ENCODE results near the gene MPHOSPH9.
"Not testable (repeated sequence)": the region's sequence is repeated elsewhere in the genome, so short reads cannot be mapped to it uniquely, and the experiment has no call there.

MPHOSPH9 gene

DNA sequence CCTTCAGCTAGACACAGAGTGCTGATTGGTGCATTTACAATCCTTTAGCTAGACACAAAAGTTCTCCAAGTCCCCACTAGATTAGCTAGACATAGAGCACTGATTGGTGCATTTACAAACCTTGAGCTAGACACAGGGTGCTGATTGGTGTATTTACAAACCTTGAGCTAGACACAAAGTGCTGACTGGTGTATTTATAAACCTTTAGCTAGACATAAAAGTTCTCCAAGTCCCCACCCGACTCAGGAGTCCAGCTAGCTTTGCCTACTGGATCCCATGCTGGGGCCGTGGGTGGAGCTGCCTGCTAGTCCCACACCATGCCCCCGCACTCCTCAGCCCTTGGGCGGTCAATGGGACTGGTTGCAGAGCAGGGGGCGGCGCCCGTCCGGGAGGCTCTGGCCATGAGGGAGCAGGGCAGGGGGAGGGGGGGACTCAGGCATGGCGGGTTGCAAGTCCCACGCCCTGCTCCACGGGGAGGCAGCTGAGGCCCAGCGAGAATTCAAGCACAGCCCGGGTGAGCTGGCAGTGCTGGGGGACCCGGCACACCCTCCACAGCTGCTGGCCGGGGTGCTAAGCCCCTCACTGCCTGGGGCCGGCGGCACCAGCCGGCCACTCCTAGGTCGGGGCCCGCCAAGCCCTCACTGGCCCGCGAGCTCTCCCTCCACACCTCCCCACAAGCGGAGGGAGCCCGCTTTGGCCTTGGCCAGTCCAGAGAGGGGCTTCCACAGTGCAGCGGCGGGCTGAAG lies 16.2 kb upstream of the MPHOSPH9 start:
- H3K27ac Mint-ChIP-seq; DNase-seq (ENCODE audit: low spot score); H3K4me3 Mint-ChIP-seq; H3K27me3 Mint-ChIP-seq (ENCODE audit: low read depth); H3K9me3 Mint-ChIP-seq: not testable (repeated sequence)
- H3K36me3 Mint-ChIP-seq (ENCODE audit: low read depth) = peaks cover 41% of the 10 kb centered on the region
- H3K4me1 Mint-ChIP-seq (ENCODE audit: low read depth) = peaks cover 28% of the 10 kb centered on the region

DNA sequence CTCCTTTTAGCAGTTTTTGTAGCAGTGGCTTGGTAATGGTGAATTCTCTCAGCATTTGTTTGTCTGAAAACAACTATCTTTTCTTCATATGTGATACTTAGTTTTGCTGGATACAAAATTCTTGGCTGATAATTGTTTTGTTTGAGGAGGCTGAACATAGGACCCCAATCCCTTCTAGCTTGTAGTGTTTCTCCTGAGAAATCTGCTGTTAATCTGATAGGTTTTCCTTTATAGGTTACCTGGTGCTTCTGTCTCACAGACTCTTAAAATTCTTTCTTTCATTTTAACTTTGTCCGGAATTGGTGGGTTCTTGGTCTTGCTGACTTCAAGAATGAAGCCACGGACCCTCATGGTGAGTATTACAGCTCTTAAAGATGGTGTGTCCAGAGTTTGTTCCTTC lies 15.2 kb upstream of the MPHOSPH9 start:
- H3K27ac Mint-ChIP-seq = peak overlapping the region; percentile 23
- peaks cover 39% of the 10 kb centered on the region for H3K36me3 Mint-ChIP-seq (ENCODE audit: low read depth)
- not testable (repeated sequence) for DNase-seq (ENCODE audit: low spot score); H3K27me3 Mint-ChIP-seq (ENCODE audit: low read depth); H3K4me3 Mint-ChIP-seq; H3K9me3 Mint-ChIP-seq
- peaks cover 30% of the 10 kb centered on the region for H3K4me1 Mint-ChIP-seq (ENCODE audit: low read depth)

DNA sequence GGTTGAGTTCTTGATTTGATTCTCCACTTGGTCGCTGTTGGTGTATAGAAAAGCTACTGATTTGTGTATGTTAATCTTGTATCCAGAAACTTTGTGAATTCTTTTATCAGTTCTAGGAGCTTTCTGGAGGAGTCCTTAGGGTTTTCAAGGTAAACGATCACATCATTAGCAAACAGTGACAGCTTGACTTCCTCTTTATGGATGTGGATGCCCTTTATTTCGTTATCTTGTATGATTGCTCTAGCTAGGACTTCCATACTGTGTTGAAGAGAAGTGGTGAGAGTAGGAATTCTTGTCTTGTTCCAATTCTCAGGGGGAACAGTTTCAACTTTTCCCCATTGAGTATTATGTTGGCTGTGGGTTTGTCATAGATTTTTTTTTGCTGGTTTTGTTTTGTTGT lies 12.7 kb upstream of the MPHOSPH9 start:
- Mint-ChIP-seq H3K27ac (peak overlapping the region; percentile 3), H3K27me3 (ENCODE audit: low read depth) (no peaks in the 10 kb centered on the region), H3K9me3 (peaks cover 3% of the 10 kb centered on the region), H3K4me1 (ENCODE audit: low read depth) (peaks cover 40% of the 10 kb centered on the region), H3K4me3 (no peak overlapping the region), H3K36me3 (ENCODE audit: low read depth) (peaks cover 48% of the 10 kb centered on the region)
- no peak for DNase-seq (ENCODE audit: low spot score)

DNA sequence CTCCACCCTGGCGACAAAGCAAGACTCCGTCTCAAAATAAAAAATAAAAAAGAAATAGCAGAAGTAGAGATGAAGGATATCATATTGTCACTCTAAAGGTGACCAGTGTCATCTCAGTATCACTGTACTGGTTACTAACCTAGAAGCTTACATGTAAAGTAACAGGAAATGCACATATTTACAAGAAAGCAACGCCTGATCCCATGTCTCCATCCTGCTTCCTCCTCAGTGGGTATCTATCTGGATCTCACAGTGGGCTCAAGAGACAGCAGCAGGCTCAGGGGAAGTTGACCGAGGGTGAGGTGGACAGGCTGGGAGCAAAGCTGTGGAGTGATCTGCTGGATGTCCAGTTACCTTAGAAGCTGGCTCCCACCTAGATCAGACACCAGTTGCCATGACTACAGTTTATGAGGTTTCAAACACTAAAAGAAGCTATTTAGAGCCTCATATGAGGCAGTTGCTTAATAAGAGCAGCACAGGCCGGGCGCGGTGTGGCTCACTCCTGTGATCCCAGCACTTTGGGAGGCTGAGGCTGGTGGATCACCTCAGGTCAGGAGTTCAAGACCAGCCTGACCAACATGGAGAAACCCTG lies 10.8 kb upstream of the MPHOSPH9 start:
- H3K27me3 Mint-ChIP-seq (ENCODE audit: low read depth) = no peaks in the 10 kb centered on the region
- H3K9me3 Mint-ChIP-seq = peaks cover 3% of the 10 kb centered on the region
- H3K4me1 Mint-ChIP-seq (ENCODE audit: low read depth) = peaks cover 33% of the 10 kb centered on the region
- peak overlapping the region; percentile 69 for H3K27ac Mint-ChIP-seq
- no peak overlapping the region for H3K4me3 Mint-ChIP-seq
- no peak for DNase-seq (ENCODE audit: low spot score)
- peaks cover 42% of the 10 kb centered on the region for H3K36me3 Mint-ChIP-seq (ENCODE audit: low read depth)

DNA sequence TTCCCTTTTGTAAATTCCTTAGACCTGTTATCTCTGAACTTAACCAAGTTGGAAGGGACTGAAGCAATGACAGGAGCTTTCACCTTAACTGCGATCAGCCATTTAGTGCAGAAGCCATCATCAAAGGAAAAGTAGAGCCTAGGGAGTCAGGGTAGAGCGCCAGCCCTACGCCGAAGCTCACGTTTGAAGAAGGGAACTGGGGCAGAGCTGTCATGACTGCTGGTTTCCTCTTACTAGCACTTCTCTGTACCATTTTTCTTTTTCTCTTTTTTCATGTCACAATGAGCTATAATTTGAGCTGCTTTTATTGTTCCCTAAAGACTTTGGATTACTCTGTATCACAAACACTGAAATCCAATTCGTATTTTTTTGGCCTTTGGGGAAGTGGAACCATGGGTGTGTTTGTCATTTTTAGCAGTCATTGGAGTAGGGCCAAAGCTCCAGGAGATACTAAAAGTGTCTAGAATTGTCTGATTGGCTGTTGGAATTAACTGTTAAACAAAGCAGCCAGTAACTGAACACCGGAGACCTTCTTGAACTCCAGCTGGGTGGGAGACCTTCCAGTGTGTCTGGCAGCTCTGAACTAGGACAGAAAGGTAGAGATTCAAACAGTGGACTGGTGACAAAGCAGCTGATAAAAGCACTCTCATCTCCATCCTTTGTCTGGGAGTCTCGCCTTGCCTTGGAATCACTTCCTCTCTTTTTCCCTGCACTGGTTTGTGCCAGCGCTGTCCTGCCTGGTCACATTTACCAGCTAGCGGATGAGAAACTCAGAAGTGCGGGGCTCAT lies 9.4 kb upstream of the MPHOSPH9 start:
- no peak for DNase-seq (ENCODE audit: low spot score)
- H3K9me3 Mint-ChIP-seq = no peaks in the 10 kb centered on the region
- peak overlapping the region; percentile 31 for H3K27ac Mint-ChIP-seq
- peaks cover 36% of the 10 kb centered on the region for H3K4me1 Mint-ChIP-seq (ENCODE audit: low read depth)
- H3K36me3 Mint-ChIP-seq (ENCODE audit: low read depth) = peaks cover 32% of the 10 kb centered on the region
- H3K4me3 Mint-ChIP-seq = no peak overlapping the region
- no peaks in the 10 kb centered on the region for H3K27me3 Mint-ChIP-seq (ENCODE audit: low read depth)

DNA sequence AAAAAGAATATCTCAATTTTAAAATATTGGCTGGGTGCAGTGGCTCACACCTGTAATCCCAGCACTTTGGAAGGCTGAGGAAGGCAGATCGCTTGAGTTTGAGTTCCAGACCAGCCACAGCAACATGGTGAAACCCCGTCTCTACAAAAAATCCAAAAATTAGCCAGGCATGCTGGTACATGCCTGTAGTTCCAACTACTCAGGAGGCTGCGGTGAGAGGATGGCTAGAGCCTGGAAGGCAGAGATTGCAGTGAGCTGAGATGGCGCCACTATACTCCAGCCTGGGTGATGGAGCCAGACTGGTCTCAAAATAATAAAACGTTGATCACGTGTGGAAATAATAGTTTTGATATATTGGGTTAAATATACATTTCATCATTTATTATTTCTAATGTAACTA lies 6.0 kb upstream of the MPHOSPH9 start:
- Mint-ChIP-seq H3K36me3 (ENCODE audit: low read depth) (peaks cover 28% of the 10 kb centered on the region), H3K4me3 (no peak overlapping the region), H3K4me1 (ENCODE audit: low read depth) (peaks cover 42% of the 10 kb centered on the region), H3K27me3 (ENCODE audit: low read depth) (no peaks in the 10 kb centered on the region), H3K9me3 (no peaks in the 10 kb centered on the region), H3K27ac (no peak overlapping the region)
- DNase-seq (ENCODE audit: low spot score) = no peak

DNA sequence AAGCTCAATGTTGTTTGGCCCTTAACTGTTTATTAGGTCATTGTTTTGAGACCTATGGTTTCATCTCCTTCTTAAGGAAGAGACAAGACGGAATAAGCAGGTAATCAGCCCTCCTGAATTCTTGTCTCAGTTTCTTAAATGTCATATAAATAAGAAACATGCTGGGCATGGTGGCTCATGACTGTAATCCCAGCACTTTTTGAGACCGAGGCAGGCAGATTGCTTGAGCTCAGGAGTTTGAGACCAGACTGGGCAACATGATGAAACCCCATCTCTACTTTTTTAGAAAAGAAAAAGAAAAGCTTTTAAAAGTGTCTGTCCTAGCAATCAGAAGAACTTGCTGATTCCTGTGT lies 5.4 kb upstream of the MPHOSPH9 start:
- H3K9me3 Mint-ChIP-seq = no peaks in the 10 kb centered on the region
- H3K36me3 Mint-ChIP-seq (ENCODE audit: low read depth) = peaks cover 28% of the 10 kb centered on the region
- H3K27ac Mint-ChIP-seq = peak overlapping the region; percentile 89
- H3K4me3 Mint-ChIP-seq = peak overlapping the region; percentile 75
- DNase-seq (ENCODE audit: low spot score) = no peak
- no peaks in the 10 kb centered on the region for H3K27me3 Mint-ChIP-seq (ENCODE audit: low read depth)
- H3K4me1 Mint-ChIP-seq (ENCODE audit: low read depth) = peaks cover 41% of the 10 kb centered on the region

DNA sequence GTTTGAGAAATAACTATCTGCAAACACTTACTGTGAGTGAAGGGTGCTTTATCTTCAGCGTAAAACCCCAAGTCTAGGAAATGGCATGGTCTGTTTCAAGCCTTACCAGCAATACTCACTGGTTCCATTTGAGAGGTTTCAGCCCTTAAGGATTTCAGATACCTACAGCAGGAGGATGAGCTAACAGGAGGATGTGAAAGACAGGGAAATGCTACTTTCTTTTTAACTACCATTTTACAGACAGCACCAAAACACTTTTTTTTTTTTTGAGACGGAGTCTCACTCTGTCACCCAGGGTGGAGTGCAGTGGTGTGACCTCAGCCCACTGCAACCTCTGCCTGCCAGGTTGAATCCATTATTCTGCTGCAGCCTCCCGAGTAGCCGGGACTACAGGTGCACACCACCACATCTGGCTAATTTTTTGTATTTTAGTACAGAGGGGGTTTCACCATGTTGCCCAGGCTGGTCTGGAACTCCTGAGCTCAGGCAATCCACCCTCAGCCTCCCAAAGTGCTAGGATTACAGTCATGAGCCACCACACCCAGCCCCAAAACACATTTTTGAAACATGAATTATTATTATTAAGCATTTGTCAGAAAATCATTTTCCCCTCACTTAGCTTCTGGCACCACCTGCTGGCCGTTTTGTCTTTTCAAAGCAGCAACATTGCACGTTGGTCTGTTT lies 4.8 kb upstream of the MPHOSPH9 start:
- peak; percentile 36 for DNase-seq (ENCODE audit: low spot score)
- Mint-ChIP-seq H3K9me3 (no peaks in the 10 kb centered on the region), H3K27ac (peak overlapping the region; percentile 89), H3K4me3 (peak overlapping the region; percentile 75), H3K27me3 (ENCODE audit: low read depth) (peaks cover 3% of the 10 kb centered on the region), H3K36me3 (ENCODE audit: low read depth) (peaks cover 32% of the 10 kb centered on the region), H3K4me1 (ENCODE audit: low read depth) (peaks cover 41% of the 10 kb centered on the region)

DNA sequence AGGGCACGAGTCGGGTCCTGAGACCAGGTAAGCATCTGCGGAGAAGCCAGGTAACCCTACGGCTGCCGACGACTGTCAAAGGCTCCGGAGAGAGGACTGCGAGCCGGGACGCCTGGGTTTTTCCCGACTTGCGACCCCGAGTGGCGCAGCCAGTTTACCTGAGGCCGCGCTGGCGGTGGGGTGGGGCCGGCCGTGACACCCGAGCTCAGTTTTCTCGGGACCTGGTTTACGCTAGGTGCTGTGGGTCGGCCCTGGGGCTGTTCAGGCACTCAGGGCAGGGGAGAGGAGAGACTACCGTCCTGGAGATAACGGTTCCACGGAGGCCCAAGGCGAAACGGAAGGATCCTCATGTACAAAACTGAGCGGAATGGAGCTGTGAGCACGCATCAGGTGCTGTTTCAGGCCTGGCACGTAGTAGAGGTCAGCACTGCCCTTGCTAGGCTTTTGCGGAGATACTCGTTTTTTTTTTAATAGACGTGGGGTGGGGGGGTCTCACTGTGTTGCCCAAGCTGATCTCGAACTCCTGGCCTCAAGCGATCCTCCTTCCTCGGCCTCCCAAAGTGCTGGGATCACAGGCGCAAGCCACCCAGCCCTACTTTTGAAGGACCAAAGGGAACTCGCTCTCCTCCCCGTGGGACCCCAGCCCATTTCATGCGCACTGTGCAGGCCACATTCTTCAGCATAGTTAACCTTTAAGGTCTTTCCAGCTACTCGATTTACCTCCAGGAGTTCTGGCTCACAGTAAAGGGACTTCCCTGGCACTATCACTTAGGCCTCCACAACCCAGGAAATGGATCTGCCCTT lies 766 bp upstream of the MPHOSPH9 start:
- Mint-ChIP-seq H3K27ac (peak overlapping the region; percentile 94), H3K4me3 (peak overlapping the region; percentile 99), H3K36me3 (ENCODE audit: low read depth) (peaks cover 38% of the 10 kb centered on the region), H3K9me3 (no peaks in the 10 kb centered on the region), H3K27me3 (ENCODE audit: low read depth) (peaks cover 3% of the 10 kb centered on the region), H3K4me1 (ENCODE audit: low read depth) (peaks cover 48% of the 10 kb centered on the region)
- peak; percentile 13 for DNase-seq (ENCODE audit: low spot score)

DNA sequence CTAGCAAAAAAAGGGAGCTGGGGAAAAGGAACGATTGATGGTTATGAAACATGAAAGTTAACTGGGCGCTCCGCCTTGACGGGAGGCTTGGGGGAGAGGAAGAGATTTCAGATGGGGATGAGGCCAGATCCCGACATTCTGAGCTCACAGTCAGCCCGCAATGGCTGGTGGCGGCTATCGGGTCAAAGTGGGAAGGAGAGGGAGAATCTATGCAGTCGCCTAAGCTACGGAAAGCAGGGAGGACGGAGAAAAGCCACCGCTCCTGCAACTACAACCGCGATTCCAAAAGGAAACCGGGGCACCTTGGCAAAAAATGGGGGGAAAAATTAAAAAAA lies 502 bp downstream of the MPHOSPH9 start:
- no peak for DNase-seq (ENCODE audit: low spot score)
- Mint-ChIP-seq H3K4me1 (ENCODE audit: low read depth) (peaks cover 50% of the 10 kb centered on the region), H3K27me3 (ENCODE audit: low read depth) (peaks cover 3% of the 10 kb centered on the region), H3K36me3 (ENCODE audit: low read depth) (peaks cover 47% of the 10 kb centered on the region), H3K4me3 (peak overlapping the region; percentile 99), H3K9me3 (no peaks in the 10 kb centered on the region), H3K27ac (peak overlapping the region; percentile 94)

DNA sequence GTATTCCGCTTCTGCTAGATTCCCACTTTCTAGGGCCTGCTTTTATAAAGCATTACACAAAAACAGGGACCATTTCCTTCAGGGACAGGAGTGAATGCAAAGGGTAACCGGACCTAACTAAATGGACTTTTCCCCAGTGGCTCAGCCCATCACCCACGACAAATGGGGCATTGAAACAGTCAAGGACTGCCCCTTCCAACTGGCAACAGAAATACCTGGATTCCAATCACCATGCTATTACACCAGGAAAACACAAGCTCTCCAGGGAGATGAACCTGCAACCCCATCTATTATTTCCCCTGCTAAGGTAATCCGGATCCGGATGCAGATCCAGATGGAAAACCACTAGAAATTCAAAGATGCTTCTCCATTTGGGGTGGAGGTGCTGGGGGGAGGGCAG lies 1.0 kb downstream of the MPHOSPH9 start:
- Mint-ChIP-seq H3K9me3 (no peaks in the 10 kb centered on the region), H3K4me3 (peak overlapping the region; percentile 99), H3K4me1 (ENCODE audit: low read depth) (peaks cover 49% of the 10 kb centered on the region), H3K27me3 (ENCODE audit: low read depth) (peaks cover 3% of the 10 kb centered on the region), H3K27ac (peak overlapping the region; percentile 94), H3K36me3 (ENCODE audit: low read depth) (peaks cover 45% of the 10 kb centered on the region)
- DNase-seq (ENCODE audit: low spot score) = no peak

DNA sequence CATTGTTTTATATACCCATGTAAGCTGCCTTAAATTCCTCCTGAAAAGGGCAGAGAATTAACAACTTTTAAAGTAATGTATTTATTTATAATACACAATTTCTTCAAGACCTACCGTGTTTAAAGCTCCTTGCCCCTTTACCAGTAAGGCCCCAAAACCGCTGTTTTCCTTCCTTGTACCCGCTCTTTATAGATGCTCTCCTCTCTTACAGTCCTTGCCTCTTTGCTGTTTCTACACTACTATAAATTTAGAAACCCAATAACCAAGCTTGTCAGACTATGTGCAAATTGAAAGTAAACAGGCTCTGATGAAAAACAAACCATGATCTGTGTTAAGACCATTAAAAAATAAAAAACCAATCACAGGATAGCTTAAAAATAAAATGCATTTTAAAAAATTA lies 3.9 kb downstream of the MPHOSPH9 start:
- peaks cover 3% of the 10 kb centered on the region for H3K27me3 Mint-ChIP-seq (ENCODE audit: low read depth)
- H3K4me3 Mint-ChIP-seq = peak overlapping the region; percentile 76
- peaks cover 41% of the 10 kb centered on the region for H3K4me1 Mint-ChIP-seq (ENCODE audit: low read depth)
- H3K36me3 Mint-ChIP-seq (ENCODE audit: low read depth) = peaks cover 50% of the 10 kb centered on the region
- H3K9me3 Mint-ChIP-seq = no peaks in the 10 kb centered on the region
- no peak for DNase-seq (ENCODE audit: low spot score)
- H3K27ac Mint-ChIP-seq = peak overlapping the region; percentile 86

DNA sequence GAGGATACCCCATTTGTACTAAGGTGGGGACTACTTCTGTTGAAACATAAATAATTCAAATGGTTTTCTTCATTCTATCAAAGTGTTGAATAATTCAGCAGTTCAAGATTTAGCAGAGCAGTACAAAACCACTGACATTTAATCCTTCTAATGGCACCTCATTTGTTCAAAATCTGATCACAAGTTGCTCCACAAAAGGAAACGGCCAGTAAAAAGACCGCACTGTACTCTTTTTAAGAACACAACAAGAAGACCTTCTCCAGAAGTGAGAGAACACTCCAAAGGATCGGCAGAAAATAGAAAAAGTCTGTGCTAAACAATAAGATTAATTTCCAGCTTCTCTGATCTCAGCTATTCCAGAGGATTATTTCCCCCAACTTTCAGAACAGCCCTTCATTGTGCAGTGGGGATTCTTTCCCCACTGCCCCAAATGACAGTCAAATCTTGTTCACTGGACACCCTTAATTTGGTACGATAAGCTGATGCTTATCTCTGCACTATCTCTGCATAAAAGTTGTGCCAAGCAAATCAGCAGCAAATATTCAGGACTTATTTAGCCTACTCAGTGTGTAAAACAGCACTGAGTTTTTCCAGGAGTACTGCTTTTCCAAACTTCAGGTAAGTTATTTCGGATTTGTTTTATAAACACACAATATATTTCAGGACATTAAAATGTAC lies 5.2 kb downstream of the MPHOSPH9 start:
- H3K27ac Mint-ChIP-seq = peak overlapping the region; percentile 14
- H3K36me3 Mint-ChIP-seq (ENCODE audit: low read depth) = peaks cover 45% of the 10 kb centered on the region
- peak overlapping the region; percentile 42 for H3K4me3 Mint-ChIP-seq
- H3K27me3 Mint-ChIP-seq (ENCODE audit: low read depth) = no peaks in the 10 kb centered on the region
- no peaks in the 10 kb centered on the region for H3K9me3 Mint-ChIP-seq
- no peak for DNase-seq (ENCODE audit: low spot score)
- peaks cover 45% of the 10 kb centered on the region for H3K4me1 Mint-ChIP-seq (ENCODE audit: low read depth)
